ENCODE measurements around the gene QTRT2.

- TF ChIP-seq, protein P1, sequence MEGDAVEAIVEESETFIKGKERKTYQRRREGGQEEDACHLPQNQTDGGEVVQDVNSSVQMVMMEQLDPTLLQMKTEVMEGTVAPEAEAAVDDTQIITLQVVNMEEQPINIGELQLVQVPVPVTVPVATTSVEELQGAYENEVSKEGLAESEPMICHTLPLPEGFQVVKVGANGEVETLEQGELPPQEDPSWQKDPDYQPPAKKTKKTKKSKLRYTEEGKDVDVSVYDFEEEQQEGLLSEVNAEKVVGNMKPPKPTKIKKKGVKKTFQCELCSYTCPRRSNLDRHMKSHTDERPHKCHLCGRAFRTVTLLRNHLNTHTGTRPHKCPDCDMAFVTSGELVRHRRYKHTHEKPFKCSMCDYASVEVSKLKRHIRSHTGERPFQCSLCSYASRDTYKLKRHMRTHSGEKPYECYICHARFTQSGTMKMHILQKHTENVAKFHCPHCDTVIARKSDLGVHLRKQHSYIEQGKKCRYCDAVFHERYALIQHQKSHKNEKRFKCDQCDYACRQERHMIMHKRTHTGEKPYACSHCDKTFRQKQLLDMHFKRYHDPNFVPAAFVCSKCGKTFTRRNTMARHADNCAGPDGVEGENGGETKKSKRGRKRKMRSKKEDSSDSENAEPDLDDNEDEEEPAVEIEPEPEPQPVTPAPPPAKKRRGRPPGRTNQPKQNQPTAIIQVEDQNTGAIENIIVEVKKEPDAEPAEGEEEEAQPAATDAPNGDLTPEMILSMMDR (IDR thresholded peaks at IDR 0.05): no peak
- TF ChIP-seq EP300 (IDR thresholded peaks at IDR 0.05): no peak
Observed at GRCh38 chr3:114035896-114036295, 20.6 kb upstream of the QTRT2 start.
